ENCODE data around the gene KIF1A. TPM values are rescaled to one million over a fixed set of nuclear protein-coding genes. Genes with fewer than 3 reads are reported as not detected.

KIF1A gene
- total RNA-seq, 1 donor, result not detected

GRCh38 chr2:240672076-240672700 is 147.8 kb downstream of the KIF1A start:
- TF ChIP-seq CTCF (IDR thresholded peaks at IDR 0.05; ENCODE audit: insufficient read depth, low read depth, low read length), result no peak
- H3K4me3 ChIP-seq (ENCODE audit: low read depth, low read length), result no peak overlapping the region
- DNase-seq (ENCODE audit: low read depth), result no peak

- DNase-seq (ENCODE audit: low read depth), result no peak
- H3K4me3 ChIP-seq (ENCODE audit: low read depth, low read length), result no peak overlapping the region
- no peak for TF ChIP-seq CTCF (IDR thresholded peaks at IDR 0.05; ENCODE audit: insufficient read depth, low read depth, low read length)
Measured at GRCh38 chr2:240670950-240671349, 149.1 kb downstream of the KIF1A start.

GRCh38 chr2:240670402-240670801 is 149.6 kb downstream of the KIF1A start:
- TF ChIP-seq CTCF (IDR thresholded peaks at IDR 0.05; ENCODE audit: insufficient read depth, low read depth, low read length), result no peak
- DNase-seq (ENCODE audit: low read depth), result no peak
- H3K4me3 ChIP-seq (ENCODE audit: low read depth, low read length), result no peak overlapping the region

GRCh38 chr2:240664622-240665021 is 155.4 kb downstream of the KIF1A start:
- TF ChIP-seq CTCF (IDR thresholded peaks at IDR 0.05; ENCODE audit: insufficient read depth, low read depth, low read length), result no peak

More at GRCh38 chr2:240664622-240665021, 155.4 kb downstream of the KIF1A start:
- no peak overlapping the region for H3K4me3 ChIP-seq (ENCODE audit: low read depth, low read length)
- no peak for DNase-seq (ENCODE audit: low read depth)

Small RNA genes within 50 kb of the gene (small RNA-seq; reads per million reads assigned to genes)
- gene AC011298.3, result not detected

Other genes with a start within 250 kb of the KIF1A start
- gene CAPN10, start 233.5 kb downstream of the KIF1A start, total RNA-seq, result 20.3 and 22.5 TPM in 2 replicates
- 0.32 and 0.43 TPM in 2 replicates for gene GPR35, start 194.7 kb downstream of the KIF1A start, total RNA-seq
- not detected in 2 replicates for gene AQP12B, start 137.3 kb downstream of the KIF1A start, total RNA-seq
- gene AQP12A, start 128.4 kb downstream of the KIF1A start, total RNA-seq, result not detected in 2 replicates
- gene AGXT, start 48.6 kb upstream of the KIF1A start, total RNA-seq, result not detected in 2 replicates
- not detected in 2 replicates for gene MAB21L4, start 75.9 kb upstream of the KIF1A start, total RNA-seq
- not detected in 2 replicates for gene CROCC2, start 86.1 kb upstream of the KIF1A start, total RNA-seq
- 5.5 and 6.5 TPM in 2 replicates for gene SNED1, start 178.4 kb upstream of the KIF1A start, total RNA-seq